GM21423 (cell line): ENCODE results near the gene PRTG.
"Not testable (repeated sequence)": the region's sequence is repeated elsewhere in the genome, so short reads cannot be mapped to it uniquely, and the experiment has no call there.

Source experiments
- ATAC-seq: cut with Tn5 transposase; IDR thresholded peaks from one replicate; pipeline ENCODE4 v1.9.1; 2021; ENCODE audit warnings: mild to moderate bottlenecking, moderate library complexity; ENCODE audit not compliant: unreplicated experiment

The PRTG gene

GRCh38 chr15:55742927-55743728, at the start of gene PRTG:
TSS of gene PRTG (minus strand) at chr15:55743152. CDS start at chr15:55742931, 221 bp downstream.
- no peak for ATAC-seq

GRCh38 chr15:55791551-55792400, 48.8 kb upstream of the PRTG start:
- ATAC-seq, result no peak

GRCh38 chr15:55789066-55789660, 46.2 kb upstream of the PRTG start:
- ATAC-seq, result no peak

- ATAC-seq, result no peak
These were observed 43.4 kb upstream of the PRTG start for GRCh38 chr15:55786341-55786740.

- not testable (repeated sequence) for ATAC-seq
These were observed 42.6 kb upstream of the PRTG start for GRCh38 chr15:55785593-55785992.

- ATAC-seq, result no peak
These were observed 41.3 kb upstream of the PRTG start for GRCh38 chr15:55784286-55784685.

- no peak for ATAC-seq
These were observed 39.9 kb upstream of the PRTG start for GRCh38 chr15:55782901-55783300.

GRCh38 chr15:55780292-55780691, 37.3 kb upstream of the PRTG start:
- no peak for ATAC-seq

- ATAC-seq, result no peak
These were observed 36.0 kb upstream of the PRTG start for GRCh38 chr15:55778932-55779331.

- no peak for ATAC-seq
These were observed 32.4 kb upstream of the PRTG start for GRCh38 chr15:55775316-55775715.

GRCh38 chr15:55774113-55774970, 31.4 kb upstream of the PRTG start:
- no peak for ATAC-seq

- ATAC-seq, result no peak
These were observed 27.9 kb upstream of the PRTG start for GRCh38 chr15:55770806-55771205.

- ATAC-seq, result no peak
These were observed 27.3 kb upstream of the PRTG start for GRCh38 chr15:55770261-55770660.

- ATAC-seq, result no peak
These were observed 25.8 kb upstream of the PRTG start for GRCh38 chr15:55768670-55769185.

- ATAC-seq, result no peak
These were observed 23.7 kb upstream of the PRTG start for GRCh38 chr15:55766676-55767075.

GRCh38 chr15:55764398-55764797, 21.4 kb upstream of the PRTG start:
- ATAC-seq, result no peak

- no peak for ATAC-seq
These were observed 15.6 kb upstream of the PRTG start for GRCh38 chr15:55758580-55758986.

- not testable (repeated sequence) for ATAC-seq
These were observed 10.5 kb upstream of the PRTG start for GRCh38 chr15:55753433-55753832.

GRCh38 chr15:55750706-55751105, 7.8 kb upstream of the PRTG start:
- ATAC-seq, result no peak
